NCI-H2107 (cell line): ENCODE data around the gene U2SURP.

ENCODE experiments used
- DNase-seq: peaks from one replicate; lab custom pipeline; 2025; lab: John Stamatoyannopoulos, UW

U2SURP gene

GRCh38 chr3:143101792-143102381, 100.5 kb downstream of the U2SURP start:
- no peak for DNase-seq

DNA sequence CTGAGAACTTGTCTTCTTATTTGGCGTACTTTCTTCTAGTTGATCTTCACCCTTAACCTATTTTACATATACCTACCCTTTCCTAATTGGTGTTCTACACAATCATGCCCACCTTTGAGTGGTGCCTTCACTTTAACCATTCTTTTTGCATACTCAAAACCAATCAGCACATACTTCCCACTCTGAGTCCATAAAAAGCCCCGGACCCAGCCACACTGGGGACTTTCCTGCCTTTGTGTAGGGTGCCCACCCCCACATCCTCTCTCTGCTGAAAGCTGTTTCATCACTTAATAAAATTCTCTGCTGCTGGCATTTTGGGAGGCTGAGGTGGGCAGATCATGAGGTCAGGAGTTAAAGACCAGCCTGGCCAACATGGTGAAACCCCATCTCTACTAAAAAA, 102.3 kb downstream of the U2SURP start:
- no peak for DNase-seq

- no peak for DNase-seq
Measured at GRCh38 chr3:143105170-143105569, 103.8 kb downstream of the U2SURP start.

GRCh38 chr3:143109861-143110260, 108.5 kb downstream of the U2SURP start:
- no peak for DNase-seq
